Heart right ventricle (tissue), 16 donors: ENCODE results near the gene SV2C. TPM values are rescaled to one million over a fixed set of nuclear protein-coding genes. Genes with fewer than 3 reads are reported as not detected.

Experiments
- ATAC-seq, 8 donors: fragments of 200-7000 bp; cut with Tn5 transposase; one replicate each; pipeline ENCODE4 v1.9.1; 2020; ENCODE audit warnings: mild to moderate bottlenecking in 8 of 8, moderate library complexity in 8 of 8, moderate number of reproducible peaks in 1 of 8
- DNase-seq, 2 donors: peaks; one replicate each; pipeline ENCODE4 v3.0.0-alpha.2; 2020
- H3K27ac ChIP-seq, 10 donors: fragments of 200-600 bp; sonication (generic) in 2 of 10; one replicate each; pipeline versions ENCODE4 v1.5.0 to v1.8.0; 2020 to 2022; ENCODE audit warnings: mild to moderate bottlenecking in 3 of 10
- H3K27me3 ChIP-seq, 7 donors: fragments of 200-600 bp; one replicate each; pipeline ENCODE4 v1.8.0; 2021 to 2022; ENCODE audit warnings: mild to moderate bottlenecking in 2 of 7
- H3K36me3 ChIP-seq, 9 donors: fragments of 200-600 bp; sonication (generic) in 1 of 9; one replicate each; pipeline versions ENCODE4 v1.5.0 to v1.8.0; 2020 to 2022; ENCODE audit warnings: mild to moderate bottlenecking in 2 of 9
- H3K4me1 ChIP-seq, 9 donors: fragments of 200-600 bp; sonication (generic) in 1 of 9; one replicate each; pipeline versions ENCODE4 v1.5.0 to v1.8.0; 2020 to 2022; ENCODE audit warnings: mild to moderate bottlenecking in 4 of 9
- H3K4me3 ChIP-seq, 10 donors: fragments of 200-600 bp; sonication (generic) in 2 of 10; one replicate each; pipeline versions ENCODE4 v1.5.0 to v1.8.0; 2020 to 2022; ENCODE audit warnings: mild to moderate bottlenecking in 7 of 10, moderate library complexity in 2 of 10
- H3K9me3 ChIP-seq, 11 donors: fragments of 200-600 bp in 10 of 11; sonication (generic) in 2 of 11; one replicate each; pipeline versions ENCODE4 v1.5.0 to v1.8.0; 2013 to 2022; ENCODE audit warnings: mild to moderate bottlenecking in 2 of 11, control low read depth in 1 of 11, moderate library complexity in 1 of 11
- CTCF ChIP-seq, 9 donors: fragments of 200-600 bp; sonication (generic) in 2 of 9; IDR thresholded peaks; one replicate each; pipeline versions ENCODE4 v1.5.0 to v1.8.0; 2021 to 2022; ENCODE audit warnings: antibody characterized with exemption in 9 of 9, mild to moderate bottlenecking in 5 of 9, moderate library complexity in 1 of 9
- WGBS, 2 donors: extraction: QIAGEN DNeasy Blood & Tissue Kit; methylation state at CpG; one replicate each; pipeline ENCODE4 v1.1.7; 2013; ENCODE audit warnings: inconsistent platforms in 1 of 2; 5-methylcytosine and 5-hydroxymethylcytosine counted together
- intact Hi-C, 10 donors: fragments of 100-400 bp; cut with DNase I; formaldehyde crosslinking; loops; one replicate each; pipeline versions ENCODE4 v1.11.1 to v1.14.2; 2022
- polyA plus RNA-seq, 2 donors: library from polyadenylated mRNA; stranded (reverse); fragments of 200-250 nt; gene quantifications; one replicate each; pipeline ENCODE4 v1.2.3, GENCODE V29; 2013
- total RNA-seq, 10 donors: library from RNA; stranded (reverse); fragmentation: NEBNext Ultra II Directional in 3 of 10; extraction: Animal tissue kit (Norgen Biotek cat#: 25700) in 3 of 10; gene quantifications; one replicate each; pipeline versions ENCODE4 v1.2.1 to v1.2.4, GENCODE V29; 2021 to 2023
- donor health status: Arrhythmogenic right ventricular cardiomyopathy.
- donor health status: ischemic (EF 13 %, LVEDD 7.1; RV severe dilation, severe dysfunction).
- donor health status: healthy with polysubstance abuse.
- donor health status: DM: no; HTN: yes; CAD: no.
- donor health status: DM: no; HTN: no; CAD: no.
- donor health status: ischemic (EF 25% LVEDD 6.9; RV normal size, moderate dysfunction).
- donor health status: ischemic (EF 25% LVEDD 5.7; RV mildly dilated, moderate dysfunction).
- donor health status: healthy.
- donor health status: DM: yes; HTN: yes; CAD: no.
- donor health status: Ischemic cardiomyopathy.
- donor health status: ischemic (EF 35%, LVEDD 5.7; RV mildly dilated, moderate dysfunction).
- donor health status: nonischemic (EF 11% LVEDD 7.7; RV severe dilation, severe dysfunction).
- donor health status: DM: yes; HTN: yes; CAD: no.
- donor health status: PGD.
- donor health status: ischemic (EF 29% LVEDD 5.4; RV normal size, mild dysfunction).
- donor health status: nonischemic (EF 23%, LVEDD 6.1; RV moderate dilation, normal function).

Gene SV2C
- total and polyA plus RNA-seq, 12 donors = 0.09 to 1.2 (median 0.24) TPM; not detected in 4

DNA sequence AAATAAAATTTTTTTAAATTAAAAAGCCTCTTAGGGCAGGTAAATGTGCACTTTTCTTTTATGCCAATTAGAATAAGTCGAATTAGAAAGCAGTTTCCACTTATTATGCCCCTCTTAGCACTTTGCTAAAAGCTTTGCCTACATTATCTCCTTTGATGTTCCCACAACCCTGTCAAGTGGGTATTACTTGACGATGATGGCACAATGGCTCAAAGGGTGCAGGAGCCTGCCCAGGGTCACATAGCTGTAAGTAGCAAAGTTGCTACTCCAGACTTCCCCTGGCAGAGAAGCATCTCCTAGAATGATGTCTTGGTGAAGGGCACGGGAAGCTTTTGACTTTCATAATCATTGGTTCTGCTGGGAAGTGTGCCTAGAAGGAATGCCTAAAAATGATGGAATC is 301.5 kb downstream of the SV2C start:
- DNase-seq = no peak
- TF ChIP-seq CTCF (IDR thresholded peaks at IDR 0.05) = no peak
- Histone ChIP-seq H3K9me3 (no peaks in the 10 kb centered on the region), H3K27me3 (peaks cover 0 to 3% (median 0%) of the 10 kb centered on the region in 7 donors), H3K4me1 (peaks cover 0 to 3% (median 0%) of the 10 kb centered on the region in 9 donors), H3K27ac (no peak overlapping the region), H3K36me3 (no peaks in the 10 kb centered on the region), H3K4me3 (no peak overlapping the region)
- no peak for ATAC-seq
- WGBS, 2 donors = 87 to 91% methylated on average over 3 of the region's 3 CpGs
- intact Hi-C loops = no loop called here

- Histone ChIP-seq H3K4me1 (peaks cover 0 to 7% (median 0%) of the 10 kb centered on the region in 9 donors), H3K9me3 (no peaks in the 10 kb centered on the region), H3K36me3 (no peaks in the 10 kb centered on the region), H3K27me3 (peaks cover 0 to 7% (median 0%) of the 10 kb centered on the region in 7 donors), H3K27ac (no peak overlapping the region), H3K4me3 (no peak overlapping the region)
- no peak for TF ChIP-seq CTCF (IDR thresholded peaks at IDR 0.05)
- WGBS, 2 donors = 97 to 99% methylated on average over 5 of the region's 5 CpGs
- ATAC-seq (no peak), DNase-seq (no peak)
- intact Hi-C loops = no loop called here
These were observed 302.4 kb downstream of the SV2C start for GRCh38 chr5:76385540-76385939.

DNA sequence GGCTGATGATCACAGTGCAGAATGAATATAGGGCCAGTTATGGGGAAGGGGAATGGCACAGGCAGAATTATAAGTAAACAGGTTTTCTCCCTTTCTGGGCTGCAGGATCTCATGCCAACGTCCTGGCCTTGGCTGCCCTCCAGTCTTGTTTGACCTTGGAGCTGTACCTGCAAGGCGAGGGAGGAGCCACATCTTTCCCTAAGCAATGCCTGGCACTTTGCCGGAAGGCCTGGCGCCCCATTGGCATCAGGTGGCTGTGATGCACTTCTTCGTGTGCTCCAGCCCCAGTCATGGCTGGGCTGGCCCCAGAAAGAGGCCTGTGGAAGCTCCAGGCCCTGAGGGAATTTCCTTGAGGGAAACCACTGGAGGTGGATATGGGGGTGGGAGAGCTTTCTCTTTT is 303.2 kb downstream of the SV2C start:
- H3K9me3 ChIP-seq = no peaks in the 10 kb centered on the region
- WGBS, 2 donors = 69 to 73% methylated on average over 5 of the region's 5 CpGs

DNA sequence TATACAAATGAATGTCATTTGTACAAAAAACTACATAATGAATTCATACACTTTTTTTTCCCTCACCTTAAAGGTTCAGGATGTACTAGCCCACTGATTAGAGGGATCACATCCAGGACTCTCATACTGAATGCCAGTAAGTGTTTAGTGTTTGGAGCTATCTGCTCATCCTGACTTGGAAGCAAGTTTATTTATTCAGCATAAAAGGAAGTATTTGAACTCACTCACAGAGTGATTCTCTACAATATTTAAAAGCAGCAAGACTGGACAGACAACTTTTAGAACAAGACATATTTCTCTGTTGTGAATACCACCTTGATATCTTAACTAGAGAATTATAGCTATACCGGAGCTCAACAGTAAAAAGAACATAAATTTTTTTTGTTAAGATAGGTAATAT is 305.1 kb downstream of the SV2C start:
- intact Hi-C loops = no loop called here
- no peak overlapping the region for H3K27ac ChIP-seq
- H3K4me1 ChIP-seq = peaks cover 0 to 13% (median 0%) of the 10 kb centered on the region in 9 donors
- no peak overlapping the region for H3K4me3 ChIP-seq
- 94 to 99% methylated on average over 1 of the region's 1 CpG for WGBS, 2 donors
- TF ChIP-seq CTCF (IDR thresholded peaks at IDR 0.05) = no peak
- no peaks in the 10 kb centered on the region for H3K9me3 ChIP-seq
- H3K36me3 ChIP-seq = no peaks in the 10 kb centered on the region
- peaks cover 0 to 12% (median 0%) of the 10 kb centered on the region in 7 donors for H3K27me3 ChIP-seq
- no peak for DNase-seq
- ATAC-seq = no peak

More for the DNA sequence above, 303.2 kb downstream of the SV2C start:
- no peak overlapping the region for H3K27ac ChIP-seq
- H3K36me3 ChIP-seq = no peaks in the 10 kb centered on the region
- peaks cover 0 to 13% (median 0%) of the 10 kb centered on the region in 9 donors for H3K4me1 ChIP-seq
- no peak for TF ChIP-seq CTCF (IDR thresholded peaks at IDR 0.05)
- peaks cover 0 to 12% (median 0%) of the 10 kb centered on the region in 7 donors for H3K27me3 ChIP-seq
- intact Hi-C loops = no loop called here
- ATAC-seq (no peak), DNase-seq (no peak)
- no peak overlapping the region for H3K4me3 ChIP-seq
